DMS53 treated with DMSO at 0.1 percent for 48 hours (cell line): ENCODE measurements around the gene LASP1.
"Not testable (repeated sequence)": the region's sequence is repeated elsewhere in the genome, so short reads cannot be mapped to it uniquely, and the experiment has no call there.

Source experiments
- DNase-seq: peaks from one replicate; lab custom pipeline; 2025; ENCODE audit not compliant: unreplicated experiment; lab: John Stamatoyannopoulos, UW

Gene LASP1

GRCh38 chr17:38906460-38907228, 36.8 kb downstream of the LASP1 start:
- DNase-seq = no peak

GRCh38 chr17:38907930-38908675, 38.2 kb downstream of the LASP1 start:
- no peak for DNase-seq

GRCh38 chr17:38908676-38909181, 38.9 kb downstream of the LASP1 start:
- DNase-seq = no peak

GRCh38 chr17:38910325-38910724, 40.5 kb downstream of the LASP1 start:
- no peak for DNase-seq

- DNase-seq = no peak
Observed at GRCh38 chr17:38911081-38911730, 41.3 kb downstream of the LASP1 start.

GRCh38 chr17:38911731-38912081, 41.8 kb downstream of the LASP1 start:
- DNase-seq = not testable (repeated sequence)

- DNase-seq = no peak
Observed at GRCh38 chr17:38912221-38912813, 42.5 kb downstream of the LASP1 start.

GRCh38 chr17:38914741-38915638, 45.1 kb downstream of the LASP1 start:
- DNase-seq = no peak

- DNase-seq = no peak
Observed at GRCh38 chr17:38915639-38915995, 45.8 kb downstream of the LASP1 start.

- no peak for DNase-seq
Observed at GRCh38 chr17:38916771-38917170, 46.9 kb downstream of the LASP1 start.

- DNase-seq = no peak
Observed at GRCh38 chr17:38917259-38917658, 47.4 kb downstream of the LASP1 start.

GRCh38 chr17:38918129-38918913, 48.5 kb downstream of the LASP1 start:
- no peak for DNase-seq

GRCh38 chr17:38918916-38919315, 49.1 kb downstream of the LASP1 start:
- DNase-seq = no peak

GRCh38 chr17:38919316-38920078, 49.6 kb downstream of the LASP1 start:
- DNase-seq = no peak

- DNase-seq = no peak
Observed at GRCh38 chr17:38920374-38921291, 50.8 kb downstream of the LASP1 start.

- DNase-seq = no peak
Observed at GRCh38 chr17:38921756-38922411, 52.0 kb downstream of the LASP1 start.

GRCh38 chr17:38922538-38923297, 52.9 kb downstream of the LASP1 start:
- DNase-seq = no peak
